Parietal lobe (tissue), 1 donor: ENCODE results near the gene ZNF440. TPM values are rescaled to one million over a fixed set of nuclear protein-coding genes. Genes with fewer than 3 reads are reported as not detected.

Experiments
- total RNA-seq: library from RNA; depleted of rRNA; stranded (reverse); fragments of >200 nt; gene quantifications from one replicate; pipeline ENCODE4 v1.2.3, GENCODE V29; 2014

The ZNF440 gene
- total RNA-seq: 31.6 TPM

GRCh38 chr19:11814029-11814699 is at the start of gene ZNF440:
Gene ZNF440 (plus strand): TSS chr19:11814273. CDS start chr19:11814448, 175 bp downstream.

GRCh38 chr19:11766597-11767591 is 47.2 kb upstream of the ZNF440 start, which contains the start of gene ZNF441:
Gene ZNF441 (plus strand): TSS chr19:11767000. CDS start chr19:11767194, 194 bp downstream.

GRCh38 chr19:11798391-11799330 is 15.4 kb upstream of the ZNF440 start, which contains the start of gene ZNF491:
Gene ZNF491 (plus strand): TSS chr19:11798523. CDS start chr19:11805954, 7,431 bp downstream.

GRCh38 chr19:11848594-11849469 is 34.8 kb downstream of the ZNF440 start, which contains the start of gene ZNF439:
Gene ZNF439 (plus strand): TSS chr19:11848726. CDS start chr19:11848868, 142 bp downstream.

Other genes starting within 250 kb of the ZNF440 start
- not detected for gene ACP5, start 236.6 kb upstream of the ZNF440 start, total RNA-seq
- 64.2 TPM for gene ZNF627, start 216.8 kb upstream of the ZNF440 start, total RNA-seq
- 15.7 TPM for gene ZNF823, start 75.3 kb upstream of the ZNF440 start, total RNA-seq
- gene ZNF441, start 47.3 kb upstream of the ZNF440 start, total RNA-seq: 48.8 TPM
- 18.5 TPM for gene ZNF491, start 15.8 kb upstream of the ZNF440 start, total RNA-seq
- 74.8 TPM for gene ZNF439, start 34.5 kb downstream of the ZNF440 start, total RNA-seq
- 65.7 TPM for gene ZNF69, start 73.5 kb downstream of the ZNF440 start, total RNA-seq
- 29.7 TPM for gene ZNF700, start 110.8 kb downstream of the ZNF440 start, total RNA-seq
- gene ZNF763, start 150.8 kb downstream of the ZNF440 start, total RNA-seq: 9.1 TPM
- gene ZNF433, start 221.4 kb downstream of the ZNF440 start, total RNA-seq: 26.3 TPM
- gene ZNF878, start 238.7 kb downstream of the ZNF440 start, total RNA-seq: 0.63 TPM